Measurements from ENCODE around the gene LDLRAD2. TPM values are rescaled to one million over a fixed set of nuclear protein-coding genes. Genes with fewer than 3 reads are reported as not detected.

Gene LDLRAD2
- total and polyA plus RNA-seq, 10 of the 15 experiments (the other 5 are each of a cell fraction or from before 2014, with no cell fraction given): 0.04 to 0.23 (median 0.11) TPM; not detected in 7

DNA sequence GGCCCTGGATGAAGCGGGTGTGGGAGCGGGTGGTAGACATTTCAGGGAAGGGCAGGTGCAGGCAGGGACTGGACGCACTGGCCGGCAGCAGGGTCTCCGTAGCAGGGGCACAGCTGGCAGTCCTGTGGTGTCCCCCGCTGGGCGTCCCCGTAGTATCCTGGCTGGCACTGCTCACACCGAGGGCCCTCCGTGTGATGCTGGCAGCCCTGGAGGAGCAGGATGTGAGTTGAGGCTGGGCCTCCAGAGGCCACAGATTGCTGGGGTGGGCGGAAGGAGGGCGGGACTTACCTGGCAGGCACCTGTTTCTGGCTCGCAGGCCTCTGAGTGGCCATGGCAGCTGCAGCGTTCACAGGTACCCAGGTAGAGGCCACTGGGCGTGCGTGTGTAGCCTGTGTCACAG, 62.3 kb downstream of the LDLRAD2 start (continued):
- TF ChIP-seq, protein P1, sequence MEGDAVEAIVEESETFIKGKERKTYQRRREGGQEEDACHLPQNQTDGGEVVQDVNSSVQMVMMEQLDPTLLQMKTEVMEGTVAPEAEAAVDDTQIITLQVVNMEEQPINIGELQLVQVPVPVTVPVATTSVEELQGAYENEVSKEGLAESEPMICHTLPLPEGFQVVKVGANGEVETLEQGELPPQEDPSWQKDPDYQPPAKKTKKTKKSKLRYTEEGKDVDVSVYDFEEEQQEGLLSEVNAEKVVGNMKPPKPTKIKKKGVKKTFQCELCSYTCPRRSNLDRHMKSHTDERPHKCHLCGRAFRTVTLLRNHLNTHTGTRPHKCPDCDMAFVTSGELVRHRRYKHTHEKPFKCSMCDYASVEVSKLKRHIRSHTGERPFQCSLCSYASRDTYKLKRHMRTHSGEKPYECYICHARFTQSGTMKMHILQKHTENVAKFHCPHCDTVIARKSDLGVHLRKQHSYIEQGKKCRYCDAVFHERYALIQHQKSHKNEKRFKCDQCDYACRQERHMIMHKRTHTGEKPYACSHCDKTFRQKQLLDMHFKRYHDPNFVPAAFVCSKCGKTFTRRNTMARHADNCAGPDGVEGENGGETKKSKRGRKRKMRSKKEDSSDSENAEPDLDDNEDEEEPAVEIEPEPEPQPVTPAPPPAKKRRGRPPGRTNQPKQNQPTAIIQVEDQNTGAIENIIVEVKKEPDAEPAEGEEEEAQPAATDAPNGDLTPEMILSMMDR (IDR thresholded peaks at IDR 0.05 in 2 of 3, conservative IDR thresholded peaks at IDR 0.05 in 1 of 3; ENCODE audit: control insufficient read depth in 2 of 3, extremely low read depth in 1 of 3, insufficient read depth in 1 of 3, low read depth in 3 of 3, low read length in 3 of 3): no peak
- TF ChIP-seq, protein P2, sequence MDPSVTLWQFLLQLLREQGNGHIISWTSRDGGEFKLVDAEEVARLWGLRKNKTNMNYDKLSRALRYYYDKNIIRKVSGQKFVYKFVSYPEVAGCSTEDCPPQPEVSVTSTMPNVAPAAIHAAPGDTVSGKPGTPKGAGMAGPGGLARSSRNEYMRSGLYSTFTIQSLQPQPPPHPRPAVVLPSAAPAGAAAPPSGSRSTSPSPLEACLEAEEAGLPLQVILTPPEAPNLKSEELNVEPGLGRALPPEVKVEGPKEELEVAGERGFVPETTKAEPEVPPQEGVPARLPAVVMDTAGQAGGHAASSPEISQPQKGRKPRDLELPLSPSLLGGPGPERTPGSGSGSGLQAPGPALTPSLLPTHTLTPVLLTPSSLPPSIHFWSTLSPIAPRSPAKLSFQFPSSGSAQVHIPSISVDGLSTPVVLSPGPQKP (IDR thresholded peaks at IDR 0.05; ENCODE audit: low read depth, low read length): no peak

Other genes starting within 250 kb of the LDLRAD2 start
- 0.06 TPM in 1 of 2 replicates, not detected in the other for gene RAP1GAP, start 142.9 kb upstream of the LDLRAD2 start, total RNA-seq (2014; rRNA removed)
- gene RAP1GAP, start 142.9 kb upstream of the LDLRAD2 start, total RNA-seq (2014; rRNA removed; fragmentation: Illumina TruSeq; extraction: Trizol): 0.04 TPM in 1 of 2 replicates, not detected in the other
- gene RAP1GAP, start 142.9 kb upstream of the LDLRAD2 start, total RNA-seq (2021): 0.05 and 0.21 TPM in 2 replicates
- gene RAP1GAP, start 142.9 kb upstream of the LDLRAD2 start, polyA plus RNA-seq (2011; rRNA removed): 0.73 and 0.96 TPM in 2 replicates
- 0.09 TPM in 1 of 2 replicates, not detected in the other for gene RAP1GAP, start 142.9 kb upstream of the LDLRAD2 start, polyA plus RNA-seq (2014; fragmentation: Illumina TruSeq; extraction: Trizol)
- not detected for gene RAP1GAP, start 142.9 kb upstream of the LDLRAD2 start, polyA plus RNA-seq (2014; fragmentation: Nextera tagmentation; extraction: Ambion mirVana)
- gene RAP1GAP, start 142.9 kb upstream of the LDLRAD2 start, polyA plus RNA-seq (2014; rRNA removed): 0.08 and 0.09 TPM in 2 replicates
- under 1 TPM in 1 of 2 experiments, not detected in 1; 0.09 TPM for gene RAP1GAP, start 142.9 kb upstream of the LDLRAD2 start, polyA plus RNA-seq (2016; fragmentation: Nextera tagmentation; extraction: Ambion mirVana)
- 59.0 and 70.8 TPM in 2 replicates for gene USP48, start 29.1 kb upstream of the LDLRAD2 start, total RNA-seq (2014; rRNA removed)
- 69.9 and 80.4 TPM in 2 replicates for gene USP48, start 29.1 kb upstream of the LDLRAD2 start, total RNA-seq (2014; rRNA removed; fragmentation: Illumina TruSeq; extraction: Trizol)
- 96.6 and 99.3 TPM in 2 replicates for gene USP48, start 29.1 kb upstream of the LDLRAD2 start, total RNA-seq (2021)
- gene USP48, start 29.1 kb upstream of the LDLRAD2 start, polyA plus RNA-seq (2011; rRNA removed): 104 and 161 TPM in 2 replicates
- gene USP48, start 29.1 kb upstream of the LDLRAD2 start, polyA plus RNA-seq (2014; fragmentation: Illumina TruSeq; extraction: Trizol): 81.1 and 116 TPM in 2 replicates
- gene USP48, start 29.1 kb upstream of the LDLRAD2 start, polyA plus RNA-seq (2014; fragmentation: Nextera tagmentation; extraction: Ambion mirVana): 10 to 100 TPM; 21.2 to 39.0 TPM
- 53.9 and 68.2 TPM in 2 replicates for gene USP48, start 29.1 kb upstream of the LDLRAD2 start, polyA plus RNA-seq (2014; rRNA removed)
- 100 to 1,000 TPM in 1 of 2 experiments, 10 to 100 TPM in 1; 95.2 to 115 TPM for gene USP48, start 29.1 kb upstream of the LDLRAD2 start, polyA plus RNA-seq (2016; fragmentation: Nextera tagmentation; extraction: Ambion mirVana)
- 0.82 and 1.2 TPM in 2 replicates for gene HSPG2, start 125.0 kb downstream of the LDLRAD2 start, total RNA-seq (2014; rRNA removed)
- 0.63 and 0.83 TPM in 2 replicates for gene HSPG2, start 125.0 kb downstream of the LDLRAD2 start, total RNA-seq (2014; rRNA removed; fragmentation: Illumina TruSeq; extraction: Trizol)
- 3.4 and 3.5 TPM in 2 replicates for gene HSPG2, start 125.0 kb downstream of the LDLRAD2 start, total RNA-seq (2021)
- gene HSPG2, start 125.0 kb downstream of the LDLRAD2 start, polyA plus RNA-seq (2011; rRNA removed): 0.62 and 0.71 TPM in 2 replicates
- gene HSPG2, start 125.0 kb downstream of the LDLRAD2 start, polyA plus RNA-seq (2014; fragmentation: Illumina TruSeq; extraction: Trizol): 0.06 and 0.40 TPM in 2 replicates
- gene HSPG2, start 125.0 kb downstream of the LDLRAD2 start, polyA plus RNA-seq (2014; fragmentation: Nextera tagmentation; extraction: Ambion mirVana): not detected
- gene HSPG2, start 125.0 kb downstream of the LDLRAD2 start, polyA plus RNA-seq (2014; rRNA removed): 0.76 and 1.3 TPM in 2 replicates
- 1 to 10 TPM in 1 of 2 experiments, under 1 TPM in 1; 0.30 to 1.1 TPM for gene HSPG2, start 125.0 kb downstream of the LDLRAD2 start, polyA plus RNA-seq (2016; fragmentation: Nextera tagmentation; extraction: Ambion mirVana)
- not detected in 2 replicates for gene CELA3B, start 164.8 kb downstream of the LDLRAD2 start, total RNA-seq (2014; rRNA removed)
- gene CELA3B, start 164.8 kb downstream of the LDLRAD2 start, total RNA-seq (2014; rRNA removed; fragmentation: Illumina TruSeq; extraction: Trizol): not detected in 2 replicates
- gene CELA3B, start 164.8 kb downstream of the LDLRAD2 start, total RNA-seq (2021): 4.1 and 6.4 TPM in 2 replicates
- not detected in 2 replicates for gene CELA3B, start 164.8 kb downstream of the LDLRAD2 start, polyA plus RNA-seq (2011; rRNA removed)
- not detected in 2 replicates for gene CELA3B, start 164.8 kb downstream of the LDLRAD2 start, polyA plus RNA-seq (2014; fragmentation: Illumina TruSeq; extraction: Trizol)
- gene CELA3B, start 164.8 kb downstream of the LDLRAD2 start, polyA plus RNA-seq (2014; fragmentation: Nextera tagmentation; extraction: Ambion mirVana): not detected
- gene CELA3B, start 164.8 kb downstream of the LDLRAD2 start, polyA plus RNA-seq (2014; rRNA removed): not detected in 2 replicates
- gene CELA3B, start 164.8 kb downstream of the LDLRAD2 start, polyA plus RNA-seq (2016; fragmentation: Nextera tagmentation; extraction: Ambion mirVana): not detected
- not detected in 2 replicates for gene CELA3A, start 189.4 kb downstream of the LDLRAD2 start, total RNA-seq (2014; rRNA removed)
- not detected in 2 replicates for gene CELA3A, start 189.4 kb downstream of the LDLRAD2 start, total RNA-seq (2014; rRNA removed; fragmentation: Illumina TruSeq; extraction: Trizol)
- 7.6 and 9.0 TPM in 2 replicates for gene CELA3A, start 189.4 kb downstream of the LDLRAD2 start, total RNA-seq (2021)
- gene CELA3A, start 189.4 kb downstream of the LDLRAD2 start, polyA plus RNA-seq (2011; rRNA removed): not detected in 2 replicates
- gene CELA3A, start 189.4 kb downstream of the LDLRAD2 start, polyA plus RNA-seq (2014; fragmentation: Illumina TruSeq; extraction: Trizol): not detected in 2 replicates
- not detected for gene CELA3A, start 189.4 kb downstream of the LDLRAD2 start, polyA plus RNA-seq (2014; fragmentation: Nextera tagmentation; extraction: Ambion mirVana)
- not detected in 2 replicates for gene CELA3A, start 189.4 kb downstream of the LDLRAD2 start, polyA plus RNA-seq (2014; rRNA removed)
- not detected for gene CELA3A, start 189.4 kb downstream of the LDLRAD2 start, polyA plus RNA-seq (2016; fragmentation: Nextera tagmentation; extraction: Ambion mirVana)
- gene CDC42, start 240.4 kb downstream of the LDLRAD2 start, total RNA-seq (2014; rRNA removed): 350 and 429 TPM in 2 replicates
- gene CDC42, start 240.4 kb downstream of the LDLRAD2 start, total RNA-seq (2014; rRNA removed; fragmentation: Illumina TruSeq; extraction: Trizol): 418 and 422 TPM in 2 replicates
- 302 and 307 TPM in 2 replicates for gene CDC42, start 240.4 kb downstream of the LDLRAD2 start, total RNA-seq (2021)
- 479 and 776 TPM in 2 replicates for gene CDC42, start 240.4 kb downstream of the LDLRAD2 start, polyA plus RNA-seq (2011; rRNA removed)
- gene CDC42, start 240.4 kb downstream of the LDLRAD2 start, polyA plus RNA-seq (2014; fragmentation: Illumina TruSeq; extraction: Trizol): 426 and 542 TPM in 2 replicates
- 100 to 1,000 TPM; 286 to 442 TPM for gene CDC42, start 240.4 kb downstream of the LDLRAD2 start, polyA plus RNA-seq (2014; fragmentation: Nextera tagmentation; extraction: Ambion mirVana)
- 230 and 275 TPM in 2 replicates for gene CDC42, start 240.4 kb downstream of the LDLRAD2 start, polyA plus RNA-seq (2014; rRNA removed)
- gene CDC42, start 240.4 kb downstream of the LDLRAD2 start, polyA plus RNA-seq (2016; fragmentation: Nextera tagmentation; extraction: Ambion mirVana): 100 to 1,000 TPM; 184 to 200 TPM

Data from GM12878 (cell line).